OCI-LY7 (cell line): ENCODE data around the gene ELOF1. TPM values are rescaled to one million over a fixed set of nuclear protein-coding genes. Genes with fewer than 3 reads are reported as not detected.

Experiments used
- BruUV-seq: library from RNA; stranded (reverse); fragments of 400-500 nt; replicated peaks from 2 replicates; lab custom pipeline; 2021; lab: Mats Ljungman, UMichigan
- CTCF ChIA-PET: fragments of 300-600 bp; sonication (Branson Sonifier 250); formaldehyde crosslinking; loops from one replicate; lab custom pipeline; 2022; ENCODE audit warnings: antibody characterized with exemption; ENCODE audit not compliant: unreplicated experiment; lab: Charles Lee
- POLR2A ChIA-PET: fragments of 300-600 bp; sonication (Branson Sonifier 250); formaldehyde crosslinking; loops from one replicate; lab custom pipeline; 2022; ENCODE audit warnings: antibody characterized with exemption; lab: Charles Lee
- DNase-seq: peaks from one replicate; pipeline ENCODE4 v3.0.0-alpha.2; 2015; ENCODE audit warnings: low spot score
- H2AFZ ChIP-seq: fragments of 200-600 bp; sonication (generic), shearing (Covaris generic); 2 replicates; pipeline ENCODE4 v1.6.1; 2014; ENCODE audit warnings: mild to moderate bottlenecking, antibody characterized with exemption, low read length, moderate library complexity
- H3K27ac ChIP-seq: fragments of 200-600 bp; sonication (generic); 2 replicates; pipeline ENCODE4 v1.5.1; 2014; ENCODE audit warnings: mixed run types, low read depth, mild to moderate bottlenecking, moderate library complexity, low read length, inconsistent platforms; ENCODE audit not compliant: poor library complexity, severe bottlenecking
- H3K36me3 ChIP-seq: fragments of 200-600 bp; sonication (generic); 2 replicates; pipeline ENCODE4 v1.6.1; 2014; ENCODE audit warnings: mild to moderate bottlenecking, antibody characterized with exemption, low read length, moderate library complexity, mixed read lengths; ENCODE audit not compliant: insufficient read depth
- H3K4me1 ChIP-seq: fragments of 200-600 bp; sonication (generic); 2 replicates; pipeline ENCODE4 v1.5.1; 2014; ENCODE audit warnings: mild to moderate bottlenecking, low read length; ENCODE audit not compliant: insufficient read depth, poor library complexity, severe bottlenecking
- H3K4me2 ChIP-seq: fragments of 200-600 bp; sonication (generic); 2 replicates; pipeline ENCODE4 v1.6.1; 2014; ENCODE audit warnings: mild to moderate bottlenecking, low read length
- H3K4me3 ChIP-seq: fragments of 200-600 bp; sonication (generic); 2 replicates; pipeline ENCODE4 v1.5.1; 2014; ENCODE audit warnings: mild to moderate bottlenecking, low read depth, low read length; ENCODE audit not compliant: poor library complexity, severe bottlenecking
- H3K79me2 ChIP-seq: fragments of 200-600 bp; sonication (generic); 2 replicates; pipeline ENCODE4 v1.6.1; 2016; ENCODE audit warnings: low read depth, mild to moderate bottlenecking, low read length, moderate library complexity, mixed read lengths; ENCODE audit not compliant: insufficient read depth
- H3K9me2 ChIP-seq: fragments of 200-600 bp; sonication (generic); 2 replicates; pipeline ENCODE4 v1.6.1; 2016; ENCODE audit warnings: mild to moderate bottlenecking, low read length, mixed read lengths; ENCODE audit not compliant: insufficient read depth
- H3K9me3 ChIP-seq: fragments of 200-600 bp; sonication (generic); 2 replicates; pipeline ENCODE4 v1.6.1; 2014; ENCODE audit warnings: mild to moderate bottlenecking, mixed run types, low read length, mixed read lengths
- H4K20me1 ChIP-seq: fragments of 200-600 bp; sonication (generic); 2 replicates; pipeline ENCODE4 v1.6.1; 2014; ENCODE audit warnings: mild to moderate bottlenecking, antibody characterized with exemption, low read length, moderate library complexity, mixed read lengths; ENCODE audit not compliant: insufficient read depth
- EZH2phosphoT487 ChIP-seq: fragments of 200-600 bp; sonication (generic); IDR thresholded peaks from 2 replicates; pipeline ENCODE4 v1.6.1; 2018; ENCODE audit warnings: low read depth, borderline replicate concordance, mild to moderate bottlenecking, mixed run types, antibody characterized with exemption, low read length, moderate library complexity, mixed read lengths
- intact Hi-C: fragments of 100-400 bp; cut with micrococcal nuclease; formaldehyde crosslinking; loops from one replicate; pipeline ENCODE4 v1.10.0; 2022; ENCODE audit not compliant: unreplicated experiment
- total RNA-seq, 2 experiments: library from RNA; depleted of rRNA in 1 of 2; stranded (reverse); fragments of >200 nt in 1 of 2; shearing (Covaris generic) in 1 of 2; gene quantifications; 2 replicates each; pipeline ENCODE4 v1.2.3, GENCODE V29; 2014 to 2022
- TF ChIP-seq, protein P1 (sequence below): fragments of 200-600 bp; sonication (generic); conservative IDR thresholded peaks from 2 replicates; pipeline ENCODE4 v1.5.1; 2014; ENCODE audit warnings: mild to moderate bottlenecking, antibody characterized with exemption, low read length, moderate library complexity, mixed read lengths

ELOF1 gene
- total RNA-seq, 2 experiments from 2014 or later = 60.5 to 73.2 TPM

DNA sequence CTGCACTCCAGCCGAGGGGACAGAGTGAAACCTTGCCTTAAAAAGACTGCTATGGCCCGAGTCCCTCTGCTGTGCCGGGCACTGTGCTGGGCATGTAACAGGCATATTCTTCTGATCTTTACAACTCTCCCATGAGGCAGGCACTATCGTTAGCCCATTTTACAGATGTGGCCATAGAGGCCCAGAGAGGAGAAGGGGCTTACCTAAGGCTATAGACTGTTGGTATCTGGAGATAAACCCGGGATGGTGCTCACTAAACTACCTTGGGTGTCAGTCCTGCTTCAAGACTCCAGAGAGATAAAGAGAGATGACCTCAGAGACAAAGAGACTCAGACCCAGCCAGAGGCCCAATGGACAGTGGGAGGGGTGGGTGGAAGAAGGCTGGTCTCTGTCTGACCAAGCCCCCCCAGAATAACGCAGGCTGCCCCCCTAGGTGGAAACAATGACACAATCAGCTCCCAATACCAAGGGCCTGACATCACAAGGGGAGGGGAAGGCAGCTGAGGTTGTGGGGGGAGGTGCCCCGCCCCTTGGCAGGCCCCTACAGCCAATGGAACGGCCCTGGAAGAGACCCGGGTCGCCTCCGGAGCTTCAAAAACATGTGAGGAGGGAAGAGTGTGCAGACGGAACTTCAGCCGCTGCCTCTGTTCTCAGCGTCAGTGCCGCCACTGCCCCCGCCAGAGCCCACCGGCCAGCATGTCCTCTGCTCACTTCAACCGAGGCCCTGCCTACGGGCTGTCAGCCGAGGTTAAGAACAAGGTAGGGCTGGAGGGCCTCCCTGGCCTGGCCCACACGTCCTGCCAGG, 20.6 kb downstream of the ELOF1 start, which contains the start of gene CNN1:
TSS of gene CNN1 (plus strand) at position 620 of the 805 bp plus-strand sequence. CDS start at position 697, 77 bp downstream.
- intact Hi-C loops = no loop called here

DNA sequence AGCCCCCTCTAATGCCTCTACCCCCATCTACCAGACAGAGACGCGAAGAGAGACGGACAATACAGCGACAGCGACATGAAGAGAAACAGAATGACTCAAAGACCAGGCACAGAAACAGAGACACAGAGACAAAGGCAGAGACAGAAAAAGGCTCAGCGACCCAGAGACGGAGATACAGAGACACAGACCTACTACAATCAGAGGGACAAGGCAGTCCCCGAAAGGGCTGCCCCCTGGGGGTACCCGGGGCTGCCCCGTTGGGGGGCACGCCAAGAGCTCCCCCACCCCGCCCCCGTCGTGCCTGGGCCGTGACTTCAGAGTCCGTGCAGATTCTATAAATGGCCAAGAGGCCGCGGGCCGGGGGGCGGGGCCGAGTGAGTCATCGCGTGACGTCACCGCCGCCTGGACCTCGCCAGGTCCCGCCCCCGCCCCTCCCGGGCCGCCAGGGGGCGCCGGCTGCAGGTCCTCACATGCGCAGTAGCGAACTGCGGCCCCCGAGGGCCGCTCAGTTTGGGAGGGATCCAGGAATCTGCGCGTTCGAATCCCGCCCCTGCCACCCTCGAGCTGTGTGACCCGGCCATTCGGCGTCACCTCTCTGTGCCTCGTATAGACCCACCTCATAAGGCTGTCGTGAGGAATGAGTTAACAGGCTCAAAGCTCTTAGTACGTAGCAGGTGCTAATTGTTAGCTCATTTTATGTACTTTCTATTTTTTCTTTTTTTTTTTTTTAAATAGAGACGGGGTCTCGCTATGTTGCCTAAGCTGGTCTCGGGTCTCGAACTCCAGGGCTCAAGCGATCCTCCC, 23.0 kb downstream of the ELOF1 start:
- ChIA-PET POLR2A (interaction anchor here (0.6 kb wide), 2 partner anchors 29 to 61 kb away, joined by 4 to 11 read pairs; no protein-coding TSS in a partner anchor), CTCF (interaction anchor here (0.6 kb wide), 1 partner anchor 103 kb away, joined by 3 read pairs; no protein-coding TSS in a partner anchor)
- peaks cover 14% of the 10 kb centered on the region for H3K4me1 ChIP-seq
- H3K36me3 ChIP-seq = no peaks in the 10 kb centered on the region
- H3K9me2 ChIP-seq = no peaks in the 10 kb centered on the region
- H3K4me3 ChIP-seq = peak overlapping the region; percentile 44
- no peak overlapping the region for H3K27ac ChIP-seq
- H3K4me2 ChIP-seq = peak overlapping the region; percentile 60
- intact Hi-C loops = loop anchor here (2.0 kb wide), 1 partner anchor 51 kb away; no protein-coding TSS in a partner anchor
- no peaks in the 10 kb centered on the region for H3K79me2 ChIP-seq
- TF ChIP-seq, protein P1, sequence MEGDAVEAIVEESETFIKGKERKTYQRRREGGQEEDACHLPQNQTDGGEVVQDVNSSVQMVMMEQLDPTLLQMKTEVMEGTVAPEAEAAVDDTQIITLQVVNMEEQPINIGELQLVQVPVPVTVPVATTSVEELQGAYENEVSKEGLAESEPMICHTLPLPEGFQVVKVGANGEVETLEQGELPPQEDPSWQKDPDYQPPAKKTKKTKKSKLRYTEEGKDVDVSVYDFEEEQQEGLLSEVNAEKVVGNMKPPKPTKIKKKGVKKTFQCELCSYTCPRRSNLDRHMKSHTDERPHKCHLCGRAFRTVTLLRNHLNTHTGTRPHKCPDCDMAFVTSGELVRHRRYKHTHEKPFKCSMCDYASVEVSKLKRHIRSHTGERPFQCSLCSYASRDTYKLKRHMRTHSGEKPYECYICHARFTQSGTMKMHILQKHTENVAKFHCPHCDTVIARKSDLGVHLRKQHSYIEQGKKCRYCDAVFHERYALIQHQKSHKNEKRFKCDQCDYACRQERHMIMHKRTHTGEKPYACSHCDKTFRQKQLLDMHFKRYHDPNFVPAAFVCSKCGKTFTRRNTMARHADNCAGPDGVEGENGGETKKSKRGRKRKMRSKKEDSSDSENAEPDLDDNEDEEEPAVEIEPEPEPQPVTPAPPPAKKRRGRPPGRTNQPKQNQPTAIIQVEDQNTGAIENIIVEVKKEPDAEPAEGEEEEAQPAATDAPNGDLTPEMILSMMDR = peak; percentile 91
- no peak for TF ChIP-seq EZH2phosphoT487
- H2AFZ ChIP-seq = peak overlapping the region; percentile 48; the same call in 1 of the 2 replicates
- H3K9me3 ChIP-seq = no peaks in the 10 kb centered on the region
- H4K20me1 ChIP-seq = no peaks in the 10 kb centered on the region
- no TSS peak for BruUV-seq
- DNase-seq = peak; percentile 93

More for the DNA sequence above, 20.6 kb downstream of the ELOF1 start, which contains the start of gene CNN1:
- H4K20me1 ChIP-seq = no peaks in the 10 kb centered on the region
- no peak within 1 kb of the TSS for H3K4me2 ChIP-seq
- TF ChIP-seq EZH2phosphoT487 = no peak
- TF ChIP-seq, protein P1 = no peak
- no peaks in the 10 kb centered on the region for H3K9me2 ChIP-seq
- H3K27ac ChIP-seq = no peak within 1 kb of the TSS
- H3K4me1 ChIP-seq = peaks cover 18% of the 10 kb centered on the region
- ChIA-PET CTCF (no interaction called here), POLR2A (interaction anchor here (0.6 kb wide), 1 partner anchor 34 kb away, joined by 3 read pairs; no protein-coding TSS in a partner anchor)
- no peak within 1 kb of the TSS for H3K4me3 ChIP-seq
- H3K36me3 ChIP-seq = no peaks in the 10 kb centered on the region
- no TSS peak for BruUV-seq
- no peak for DNase-seq
- no peak within 1 kb of the TSS for H2AFZ ChIP-seq
- H3K79me2 ChIP-seq = no peaks in the 10 kb centered on the region
- H3K9me3 ChIP-seq = no peaks in the 10 kb centered on the region
